IMR-90 (cell line): Measurements from ENCODE around the gene PNO1. TPM values are rescaled to one million over a fixed set of nuclear protein-coding genes. Genes with fewer than 3 reads are reported as not detected.

Experiments used
- ATAC-seq: fragments of 200-7000 bp; cut with Tn5 transposase; 2 replicates; pipeline ENCODE4 v1.9.1; 2020; ENCODE audit warnings: low read depth, mild to moderate bottlenecking, moderate library complexity
- BruUV-seq: library from RNA; stranded (reverse); fragments of 400-500 nt; replicated peaks from 2 replicates; lab custom pipeline; 2021; lab: Mats Ljungman, UMichigan
- CTCF ChIA-PET: fragments of 300-600 bp; formaldehyde crosslinking; extraction: SDS; loops from one replicate; lab custom pipeline; 2021; ENCODE audit warnings: antibody characterized with exemption; lab: Yijun Ruan, JAX
- POLR2A ChIA-PET: fragments of 300-600 bp; sonication (Branson Sonifier 250); formaldehyde crosslinking; loops from one replicate; lab custom pipeline; 2022; ENCODE audit warnings: antibody characterized with exemption; ENCODE audit not compliant: unreplicated experiment; lab: Charles Lee
- DNase-seq: peaks from one replicate; pipeline ENCODE4 v3.0.0; 2013
- H2AFZ ChIP-seq: replicated peaks from 2 replicates; pipeline ENCODE3; 2013; ENCODE audit warnings: low read length, mild to moderate bottlenecking; ENCODE audit not compliant: poor library complexity
- H2AK5ac ChIP-seq: 2 replicates; pipeline ENCODE4 v1.6.1; 2013; ENCODE audit warnings: low read depth, low read length, inconsistent platforms
- H2AK9ac ChIP-seq: replicated peaks from 2 replicates; pipeline ENCODE3; 2013; ENCODE audit warnings: mild to moderate bottlenecking, low read depth, low read length, moderate library complexity; ENCODE audit not compliant: poor library complexity
- H2BK120ac ChIP-seq: 2 replicates; pipeline ENCODE4 v1.6.1; 2013; ENCODE audit warnings: low read depth, low read length, inconsistent platforms
- H2BK15ac ChIP-seq: 3 replicates; pipeline ENCODE4 v1.6.1; 2013; ENCODE audit warnings: low read depth, low read length, inconsistent platforms
- H2BK20ac ChIP-seq: 2 replicates; pipeline ENCODE4 v1.6.1; 2013; ENCODE audit warnings: low read depth, mild to moderate bottlenecking, inconsistent platforms, low read length, moderate library complexity
- H2BK5ac ChIP-seq: 2 replicates; pipeline ENCODE4 v1.6.1; 2013; ENCODE audit warnings: mild to moderate bottlenecking, low read depth, low read length, inconsistent platforms; ENCODE audit not compliant: poor library complexity, severe bottlenecking
- H3K14ac ChIP-seq: replicated peaks from 2 replicates; pipeline ENCODE4 v1.6.1; 2013; ENCODE audit warnings: low read depth, low read length, inconsistent platforms
- H3K18ac ChIP-seq: 2 replicates; pipeline ENCODE4 v1.6.1; 2013; ENCODE audit warnings: low read depth, low read length, control low read depth
- H3K23ac ChIP-seq: 2 replicates; pipeline ENCODE4 v1.6.1; 2013; ENCODE audit warnings: low read depth, low read length, inconsistent platforms
- H3K27ac ChIP-seq: 2 replicates; pipeline ENCODE4 v1.5.1; 2013; ENCODE audit warnings: mild to moderate bottlenecking, control low read depth, low read length; ENCODE audit not compliant: insufficient read depth
- H3K27me3 ChIP-seq: 2 replicates; pipeline ENCODE4 v1.6.1; 2013; ENCODE audit warnings: low read length; ENCODE audit not compliant: control insufficient read depth, insufficient read depth
- H3K36me3 ChIP-seq: 2 replicates; pipeline ENCODE4 v1.6.1; 2013; ENCODE audit warnings: low read length, mixed read lengths; ENCODE audit not compliant: control insufficient read depth, insufficient read depth
- H3K4ac ChIP-seq: 2 replicates; pipeline ENCODE4 v1.6.1; 2013; ENCODE audit warnings: low read depth, low read length, inconsistent platforms
- H3K4me1 ChIP-seq: 2 replicates; pipeline ENCODE4 v1.6.1; 2013; ENCODE audit warnings: low read length, mixed read lengths; ENCODE audit not compliant: control insufficient read depth, insufficient read depth
- H3K4me2 ChIP-seq: 2 replicates; pipeline ENCODE4 v1.6.1; 2013; ENCODE audit warnings: low read depth, mild to moderate bottlenecking, control low read depth, low read length, moderate library complexity
- H3K4me3 ChIP-seq: 2 replicates; pipeline ENCODE4 v1.5.1; 2013; ENCODE audit warnings: low read depth, mild to moderate bottlenecking, control low read depth, low read length, moderate library complexity; ENCODE audit not compliant: insufficient read depth
- H3K56ac ChIP-seq: 2 replicates; pipeline ENCODE4 v1.6.1; 2013; ENCODE audit warnings: low read length, inconsistent platforms; ENCODE audit not compliant: insufficient read depth; ENCODE audit errors: extremely low read depth
- H3K79me1 ChIP-seq, 2 experiments: 2 replicates each; pipeline ENCODE4 v1.6.1; 2013; ENCODE audit warnings: low read length in 2 of 2, inconsistent platforms in 1 of 2, low read depth in 1 of 2
- H3K9ac ChIP-seq: 2 replicates; pipeline ENCODE4 v1.6.1; 2013; ENCODE audit warnings: low read depth, low read length, control low read depth
- H3K9me1 ChIP-seq: 2 replicates; pipeline ENCODE4 v1.6.1; 2013; ENCODE audit warnings: low read length, inconsistent platforms; ENCODE audit not compliant: insufficient read depth
- H3K9me3 ChIP-seq: 2 replicates; pipeline ENCODE4 v1.6.1; 2013; ENCODE audit warnings: low read length; ENCODE audit not compliant: control insufficient read depth, insufficient read depth
- H4K20me1 ChIP-seq: 2 replicates; pipeline ENCODE4 v1.6.1; 2013; ENCODE audit warnings: low read length, inconsistent platforms; ENCODE audit not compliant: insufficient read depth
- H4K5ac ChIP-seq: 2 replicates; pipeline ENCODE4 v1.6.1; 2013; ENCODE audit warnings: mild to moderate bottlenecking, low read depth, low read length, control low read depth
- H4K8ac ChIP-seq, 2 experiments: 2 replicates each; pipeline ENCODE4 v1.6.1; 2013; ENCODE audit warnings: low read depth in 2 of 2, low read length in 2 of 2, control low read depth in 1 of 2, inconsistent platforms in 1 of 2
- H4K91ac ChIP-seq: 2 replicates; pipeline ENCODE4 v1.6.1; 2013; ENCODE audit warnings: low read depth, low read length, inconsistent platforms; ENCODE audit not compliant: insufficient read depth
- BHLHE40 ChIP-seq: fragments of 150-350 bp; IDR thresholded peaks from 2 replicates; pipeline ENCODE4 v1.6.1; 2016; ENCODE audit warnings: mild to moderate bottlenecking, low read depth, low read length
- CEBPB ChIP-seq: IDR thresholded peaks from 2 replicates; pipeline ENCODE4 v1.6.1; 2012; ENCODE audit warnings: low read depth, low read length, improper control_type of control experiment
- CHD1 ChIP-seq: IDR thresholded peaks from 2 replicates; pipeline ENCODE4 v1.6.1; 2012; ENCODE audit warnings: low read depth, low read length, improper control_type of control experiment
- FOS ChIP-seq: fragments of 150-350 bp; IDR thresholded peaks from 2 replicates; pipeline ENCODE4 v1.6.1; 2016; ENCODE audit warnings: low read depth, low read length
- MAFK ChIP-seq: IDR thresholded peaks from 2 replicates; pipeline ENCODE4 v1.6.1; 2012; ENCODE audit warnings: low read depth, low read length, improper control_type of control experiment
- MAZ ChIP-seq: IDR thresholded peaks from 2 replicates; pipeline ENCODE4 v1.6.1; 2012; ENCODE audit warnings: low read depth, mild to moderate bottlenecking, low read length, improper control_type of control experiment, moderate library complexity, borderline replicate concordance
- MXI1 ChIP-seq: IDR thresholded peaks from 2 replicates; pipeline ENCODE4 v1.6.1; 2012; ENCODE audit warnings: low read depth, mild to moderate bottlenecking, low read length, moderate library complexity, borderline replicate concordance
- NFE2L2 ChIP-seq: fragments of 150-350 bp; IDR thresholded peaks from 2 replicates; pipeline ENCODE4 v1.6.1; 2016; ENCODE audit warnings: low read depth, mild to moderate bottlenecking, low read length
- POLR2A ChIP-seq: IDR thresholded peaks from 2 replicates; pipeline ENCODE4 v1.6.1; 2012; ENCODE audit warnings: mild to moderate bottlenecking, low read depth, low read length
- RAD21 ChIP-seq: IDR thresholded peaks from 2 replicates; pipeline ENCODE4 v1.6.1; 2012; ENCODE audit warnings: low read length, improper control_type of control experiment
- RCOR1 ChIP-seq: IDR thresholded peaks from 2 replicates; pipeline ENCODE4 v1.6.1; 2012; ENCODE audit warnings: mild to moderate bottlenecking, low read length, improper control_type of control experiment; ENCODE audit not compliant: insufficient replicate concordance
- RFX5 ChIP-seq: IDR thresholded peaks from 2 replicates; pipeline ENCODE4 v1.8.0; 2012; ENCODE audit warnings: low read depth, mild to moderate bottlenecking, low read length, moderate library complexity
- SMC3 ChIP-seq: fragments of 150-350 bp; IDR thresholded peaks from 2 replicates; pipeline ENCODE4 v1.6.1; 2016; ENCODE audit warnings: low read depth, mild to moderate bottlenecking, antibody characterized with exemption, low read length, moderate library complexity
- WGBS, 2 experiments: methylation state at CpG; one replicate each; pipeline versions ENCODE4 v1.1.5 to v1.1.7; 2013; ENCODE audit warnings: missing lambda C conversion rate in 2 of 2; ENCODE audit not compliant: insufficient read length in 1 of 2; ENCODE audit errors: extremely low coverage in 2 of 2; 5-methylcytosine and 5-hydroxymethylcytosine counted together
- dilution Hi-C: fragments of 300-500 bp; cut with HindIII; formaldehyde crosslinking; loops from one replicate; pipeline ENCODE4 v1.14.3; 2018; ENCODE audit warnings: low sequenced_read_pairs; ENCODE audit not compliant: unreplicated experiment
- in situ Hi-C: fragments of 300-500 bp; cut with MboI; formaldehyde crosslinking; loops from 3 replicates; pipeline ENCODE4 v1.14.3; 2019; ENCODE audit warnings: low sequenced_read_pairs, inconsistent platforms, mixed read lengths
- intact Hi-C: fragments of 100-400 bp; cut with micrococcal nuclease; formaldehyde crosslinking; loops from 2 replicates; pipeline ENCODE4 v1.10.0; 2022
- polyA plus RNA-seq, 3 experiments: library from polyadenylated mRNA; depleted of rRNA; stranded (reverse); fragments of >200 nt; gene quantifications; 2 replicates each; pipeline ENCODE4 v1.2.3, GENCODE V29; 2012; ENCODE audit warnings: low replicate concordance in 1 of 3
- total RNA-seq: library from RNA; depleted of rRNA; stranded (reverse); fragments of >200 nt; gene quantifications from 2 replicates; pipeline ENCODE4 v1.2.3, GENCODE V29; 2012
- TF ChIP-seq, protein P1 (sequence below): fragments of 150-350 bp; IDR thresholded peaks from 2 replicates; pipeline ENCODE4 v1.6.1; 2017; ENCODE audit warnings: mild to moderate bottlenecking, antibody characterized with exemption, low read length, low read depth
- TF ChIP-seq, protein P2 (sequence below): fragments of 150-350 bp; IDR thresholded peaks from 2 replicates; pipeline ENCODE4 v1.6.1; 2016; ENCODE audit warnings: low read depth, mild to moderate bottlenecking, low read length, moderate library complexity, borderline replicate concordance
- TF ChIP-seq, protein P3 (sequence below): conservative IDR thresholded peaks from 2 replicates; pipeline ENCODE4 v1.5.1; 2012; ENCODE audit warnings: mild to moderate bottlenecking, low read depth, low read length, improper control_type of control experiment

Gene PNO1
- total and polyA plus RNA-seq, 2 of the 4 experiments (the other 2 are of a cell fraction): 12.8 to 14.7 TPM

DNA sequence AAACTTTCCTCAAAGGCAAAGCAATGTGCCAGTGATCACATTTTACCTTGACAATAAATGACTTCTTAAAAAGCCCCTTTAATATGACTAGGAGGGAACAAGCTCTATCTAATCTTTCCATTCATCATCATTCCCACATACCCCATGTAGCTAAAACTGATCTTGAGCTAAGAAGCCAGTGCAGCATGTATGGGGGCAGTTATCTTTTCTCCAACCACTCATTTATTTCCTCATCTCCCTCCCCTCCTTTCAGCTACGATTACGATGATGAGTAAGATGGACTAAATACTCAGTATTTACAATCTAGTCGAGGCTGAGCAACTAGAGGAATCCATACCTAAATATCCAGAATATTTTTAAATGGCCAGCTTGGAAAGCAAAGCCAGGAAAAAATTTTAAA is 35.5 kb downstream of the PNO1 start:
- no peaks in the 10 kb centered on the region for H3K36me3 ChIP-seq
- H3K9ac ChIP-seq: no peak overlapping the region
- peak overlapping the region; percentile 14; the same call in 1 of the 2 replicates for H3K23ac ChIP-seq
- no peak overlapping the region for H2BK15ac ChIP-seq
- no peak overlapping the region for H3K4me3 ChIP-seq
- POLR2A ChIA-PET: no interaction called here
- WGBS, 2 experiments: no CpG with 5 or more reads among the region's 3 CpGs
- H3K18ac ChIP-seq: no peak overlapping the region; the same call in 1 of the 2 replicates
- peaks cover 50% of the 10 kb centered on the region; the same call in 1 of the 2 replicates for H4K20me1 ChIP-seq
- no peak overlapping the region; the same call in 1 of the 2 replicates for H3K4ac ChIP-seq
- CTCF ChIA-PET: no interaction called here
- H2BK5ac ChIP-seq: no peak overlapping the region
- no peak overlapping the region for H2AK9ac ChIP-seq
- peaks cover 9 to 48% of the 10 kb centered on the region in 2 experiments for H3K79me1 ChIP-seq
- no TSS peak for BruUV-seq
- H3K56ac ChIP-seq: no peak overlapping the region
- TF ChIP-seq NFE2L2 (no peak), POLR2A (no peak), SMC3 (no peak), MXI1 (no peak), RCOR1 (no peak), MAZ (no peak), BHLHE40 (no peak), RFX5 (no peak), MAFK (no peak), FOS (no peak), CEBPB (no peak), CHD1 (no peak), RAD21 (no peak)
- TF ChIP-seq, protein P1, sequence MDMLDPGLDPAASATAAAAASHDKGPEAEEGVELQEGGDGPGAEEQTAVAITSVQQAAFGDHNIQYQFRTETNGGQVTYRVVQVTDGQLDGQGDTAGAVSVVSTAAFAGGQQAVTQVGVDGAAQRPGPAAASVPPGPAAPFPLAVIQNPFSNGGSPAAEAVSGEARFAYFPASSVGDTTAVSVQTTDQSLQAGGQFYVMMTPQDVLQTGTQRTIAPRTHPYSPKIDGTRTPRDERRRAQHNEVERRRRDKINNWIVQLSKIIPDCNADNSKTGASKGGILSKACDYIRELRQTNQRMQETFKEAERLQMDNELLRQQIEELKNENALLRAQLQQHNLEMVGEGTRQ: no peak
- TF ChIP-seq, protein P2, sequence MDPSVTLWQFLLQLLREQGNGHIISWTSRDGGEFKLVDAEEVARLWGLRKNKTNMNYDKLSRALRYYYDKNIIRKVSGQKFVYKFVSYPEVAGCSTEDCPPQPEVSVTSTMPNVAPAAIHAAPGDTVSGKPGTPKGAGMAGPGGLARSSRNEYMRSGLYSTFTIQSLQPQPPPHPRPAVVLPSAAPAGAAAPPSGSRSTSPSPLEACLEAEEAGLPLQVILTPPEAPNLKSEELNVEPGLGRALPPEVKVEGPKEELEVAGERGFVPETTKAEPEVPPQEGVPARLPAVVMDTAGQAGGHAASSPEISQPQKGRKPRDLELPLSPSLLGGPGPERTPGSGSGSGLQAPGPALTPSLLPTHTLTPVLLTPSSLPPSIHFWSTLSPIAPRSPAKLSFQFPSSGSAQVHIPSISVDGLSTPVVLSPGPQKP: no peak
- TF ChIP-seq, protein P3, sequence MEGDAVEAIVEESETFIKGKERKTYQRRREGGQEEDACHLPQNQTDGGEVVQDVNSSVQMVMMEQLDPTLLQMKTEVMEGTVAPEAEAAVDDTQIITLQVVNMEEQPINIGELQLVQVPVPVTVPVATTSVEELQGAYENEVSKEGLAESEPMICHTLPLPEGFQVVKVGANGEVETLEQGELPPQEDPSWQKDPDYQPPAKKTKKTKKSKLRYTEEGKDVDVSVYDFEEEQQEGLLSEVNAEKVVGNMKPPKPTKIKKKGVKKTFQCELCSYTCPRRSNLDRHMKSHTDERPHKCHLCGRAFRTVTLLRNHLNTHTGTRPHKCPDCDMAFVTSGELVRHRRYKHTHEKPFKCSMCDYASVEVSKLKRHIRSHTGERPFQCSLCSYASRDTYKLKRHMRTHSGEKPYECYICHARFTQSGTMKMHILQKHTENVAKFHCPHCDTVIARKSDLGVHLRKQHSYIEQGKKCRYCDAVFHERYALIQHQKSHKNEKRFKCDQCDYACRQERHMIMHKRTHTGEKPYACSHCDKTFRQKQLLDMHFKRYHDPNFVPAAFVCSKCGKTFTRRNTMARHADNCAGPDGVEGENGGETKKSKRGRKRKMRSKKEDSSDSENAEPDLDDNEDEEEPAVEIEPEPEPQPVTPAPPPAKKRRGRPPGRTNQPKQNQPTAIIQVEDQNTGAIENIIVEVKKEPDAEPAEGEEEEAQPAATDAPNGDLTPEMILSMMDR: no peak
- peak overlapping the region; percentile 38; the same call in 1 of the 2 replicates for H2AK5ac ChIP-seq
- 0 out of 2 replicates have a peak overlapping the region, but pooled peaks have one; percentile 34 for H3K14ac ChIP-seq
- H3K9me3 ChIP-seq: no peaks in the 10 kb centered on the region
- H3K4me1 ChIP-seq: peaks cover 8% of the 10 kb centered on the region
- in situ Hi-C loops (loop anchor here (10.0 kb wide), 1 partner anchor 52 kb away; no protein-coding TSS in a partner anchor), intact Hi-C loops (no loop called here), dilution Hi-C loops (no loop called here)
- H2AFZ ChIP-seq: no peak overlapping the region
- peaks cover 8% of the 10 kb centered on the region for H3K9me1 ChIP-seq
- no peaks in the 10 kb centered on the region for H3K27me3 ChIP-seq
- DNase-seq (peak; percentile 31), ATAC-seq (no peak)
- H3K27ac ChIP-seq: no peak overlapping the region
- no peak overlapping the region for H4K5ac ChIP-seq
- no peak overlapping the region for H2BK20ac ChIP-seq
- H3K4me2 ChIP-seq: no peak overlapping the region; the same call in 1 of the 2 replicates
- H4K8ac ChIP-seq: 0 out of 4 replicates have a peak overlapping the region, but pooled peaks of 1 of the 2 experiments have one; percentile 38
- no peak overlapping the region for H4K91ac ChIP-seq
- H2BK120ac ChIP-seq: no peak overlapping the region
